T-cell (primary cell): Measurements from ENCODE around the gene TMED9. TPM values are rescaled to one million over a fixed set of nuclear protein-coding genes. Genes with fewer than 3 reads are reported as not detected.
A peak's percentile ranks its signal among the peaks of the same experiment; 100 is the strongest.
"Not testable (repeated sequence)": the region's sequence is repeated elsewhere in the genome, so short reads cannot be mapped to it uniquely, and the experiment has no call there.

Experiments used
- ATAC-seq, 4 experiments: fragments of 200-7000 bp in 3 of 4; fragments of 150-1000 bp in 1 of 4; cut with Tn5 transposase; replicated peaks in 1 of 4; 1 replicate in 3 of 4; 2 replicates in 1 of 4; pipeline ENCODE4 v1.10.0; 2021; ENCODE audit warnings: moderate library complexity in 3 of 4, mild to moderate bottlenecking in 2 of 4, moderate number of reproducible peaks in 1 of 4
- CTCF ChIA-PET, 2 donors: fragments of 300-600 bp; sonication (Branson Sonifier 250); formaldehyde crosslinking; loops; one replicate each; lab custom pipeline; 2022; ENCODE audit warnings: antibody characterized with exemption in 2 of 2; lab: Charles Lee
- POLR2A ChIA-PET, 2 donors: fragments of 300-600 bp; sonication (Branson Sonifier 250); formaldehyde crosslinking; loops; one replicate each; lab custom pipeline; 2022; ENCODE audit warnings: antibody characterized with exemption in 2 of 2; lab: Charles Lee
- DNase-seq, 35 experiments: peaks; one replicate each; pipeline versions ENCODE4 v3.0.0 to v3.0.0-alpha.2; 2013 to 2023
- H3K27ac ChIP-seq: one replicate; pipeline ENCODE4 v1.5.1; 2013; ENCODE audit warnings: low read length
- H3K27me3 ChIP-seq, 2 experiments: replicated peaks in 1 of 2; 1 replicate in 1 of 2; 2 replicates in 1 of 2; pipeline versions ENCODE4 v1.6.1 to v1.7.0; 2013; ENCODE audit warnings: low read length in 1 of 2, mixed read lengths in 1 of 2; ENCODE audit not compliant: control insufficient read depth in 2 of 2, insufficient read depth in 2 of 2; ENCODE audit errors: extremely low read depth in 1 of 2
- H3K36me3 ChIP-seq, 2 donors: 1 replicate in 1 of 2; 2 replicates in 1 of 2; pipeline versions ENCODE4 v1.6.1 to v1.7.0; 2013; ENCODE audit warnings: low read length in 1 of 2; ENCODE audit not compliant: control insufficient read depth in 2 of 2, insufficient read depth in 1 of 2; ENCODE audit errors: extremely low read depth in 1 of 2
- H3K4me1 ChIP-seq, 2 experiments: 1 replicate in 1 of 2; 2 replicates in 1 of 2; pipeline versions ENCODE4 v1.6.1 to v1.7.0; 2013; ENCODE audit warnings: low read length in 2 of 2, mixed read lengths in 1 of 2; ENCODE audit not compliant: insufficient read depth in 2 of 2, control insufficient read depth in 1 of 2; ENCODE audit errors: extremely low read depth in 1 of 2
- H3K4me3 ChIP-seq, 2 donors: 1 replicate in 1 of 2; 2 replicates in 1 of 2; pipeline versions ENCODE4 v1.5.1 to v1.7.0; 2013; ENCODE audit warnings: mild to moderate bottlenecking in 2 of 2, low read length in 1 of 2, moderate library complexity in 1 of 2; ENCODE audit not compliant: control insufficient read depth in 1 of 2; ENCODE audit errors: extremely low read depth in 1 of 2
- H3K9me3 ChIP-seq: 2 replicates; pipeline ENCODE4 v1.7.0; 2013
- H3K27ac Mint-ChIP-seq, 2 donors: one replicate each; pipeline ENCODE4 v1.8.0; 2020 to 2021; ENCODE audit warnings: mild to moderate bottlenecking in 2 of 2, mixed read lengths in 2 of 2
- H3K27me3 Mint-ChIP-seq, 2 donors: one replicate each; pipeline ENCODE4 v1.8.0; 2021 to 2022; ENCODE audit warnings: mixed read lengths in 2 of 2
- H3K36me3 Mint-ChIP-seq: one replicate; pipeline ENCODE4 v1.8.0; 2021; ENCODE audit warnings: mixed read lengths
- H3K4me1 Mint-ChIP-seq, 3 donors: one replicate each; pipeline ENCODE4 v1.8.0; 2020 to 2022; ENCODE audit warnings: mixed read lengths in 3 of 3, mild to moderate bottlenecking in 1 of 3
- H3K4me3 Mint-ChIP-seq, 3 donors: one replicate each; pipeline ENCODE4 v1.8.0; 2020 to 2022; ENCODE audit warnings: mild to moderate bottlenecking in 3 of 3, mixed read lengths in 3 of 3, moderate library complexity in 3 of 3
- H3K9me3 Mint-ChIP-seq, 3 donors: one replicate each; pipeline ENCODE4 v1.8.0; 2020 to 2022; ENCODE audit warnings: mixed read lengths in 3 of 3
- WGBS: methylation state at CpG from one replicate; pipeline ENCODE4 v1.1.5; 2013; ENCODE audit warnings: missing lambda C conversion rate; ENCODE audit not compliant: insufficient coverage; 5-methylcytosine and 5-hydroxymethylcytosine counted together
- total RNA-seq, 35 experiments: library from RNA in 6 of 35; stranded (reverse) in 6 of 35; fragments of 120-200 nt in 1 of 35; gene quantifications; one replicate each; pipeline versions ENCODE4 v1.2.1 to v1.2.4 and lab custom pipeline; 2013 to 2026

TMED9 gene
- total RNA-seq, 5 donors from 2014 or later (not counting 1 experiment from before 2014, with no cell fraction given): 51.2 to 96.1 (median 84.8) TPM

DNA sequence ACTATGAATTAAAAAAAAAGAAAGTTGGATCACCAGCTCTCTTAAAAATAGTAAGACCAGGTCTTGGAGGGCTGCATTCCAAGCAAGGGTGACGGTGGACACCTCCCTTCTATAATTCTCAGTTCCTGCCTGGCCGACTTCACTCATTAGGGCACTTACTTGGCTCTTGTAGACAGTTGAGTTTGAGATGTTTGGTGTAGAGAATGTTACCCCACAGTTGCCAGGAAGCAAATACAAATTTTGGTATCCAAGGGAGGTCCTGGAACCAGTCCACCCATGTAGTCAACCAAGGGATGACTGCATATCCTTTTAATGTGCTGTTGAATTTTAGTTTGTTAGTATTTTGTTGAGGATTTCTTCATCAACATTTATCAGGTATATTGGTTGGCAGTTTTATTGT, 28.6 kb downstream of the TMED9 start:
- CTCF ChIA-PET: no interaction called here
- POLR2A ChIA-PET: no interaction called here
- no peak overlapping the region for H3K4me3 Mint-ChIP-seq
- WGBS: no CpG with 5 or more reads among the region's 2 CpGs
- peaks cover 0 to 26% of the 10 kb centered on the region in 2 donors for H3K36me3 ChIP-seq
- peaks cover 51% of the 10 kb centered on the region for H3K36me3 Mint-ChIP-seq
- peak overlapping the region in 1 of 2 donors; percentile 2 for H3K27ac Mint-ChIP-seq
- no peaks in the 10 kb centered on the region for H3K27me3 ChIP-seq
- H3K9me3 ChIP-seq: no peaks in the 10 kb centered on the region
- no peaks in the 10 kb centered on the region for H3K27me3 Mint-ChIP-seq
- no peaks in the 10 kb centered on the region for H3K4me1 Mint-ChIP-seq
- ATAC-seq (no peak), DNase-seq (no peak)
- H3K4me3 ChIP-seq: no peak overlapping the region
- no peaks in the 10 kb centered on the region for H3K4me1 ChIP-seq
- no peaks in the 10 kb centered on the region for H3K9me3 Mint-ChIP-seq
- H3K27ac ChIP-seq: no peak overlapping the region

DNA sequence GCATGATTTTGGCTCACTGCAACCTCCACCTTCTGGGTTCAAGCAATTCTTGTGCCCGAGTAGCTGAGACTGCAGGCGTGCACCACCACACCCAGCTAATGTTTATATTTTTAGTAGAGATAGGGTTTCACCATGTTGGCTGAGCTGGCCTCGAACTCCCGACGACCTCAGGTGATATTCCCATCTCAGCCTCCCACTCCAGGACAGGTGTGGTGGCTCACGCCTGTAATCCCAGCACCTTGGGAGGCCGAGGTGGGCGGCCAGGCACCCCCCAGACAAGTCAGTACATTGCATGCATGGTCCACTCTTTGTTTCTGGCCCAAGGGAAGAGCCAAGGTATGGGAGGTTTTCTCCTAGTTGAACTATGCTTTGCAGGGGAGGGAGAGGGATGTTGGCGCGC, 32.2 kb downstream of the TMED9 start:
- H3K4me3 Mint-ChIP-seq, DNase-seq, H3K4me1 ChIP-seq, CTCF ChIA-PET, H3K9me3 Mint-ChIP-seq, ATAC-seq, H3K27me3 Mint-ChIP-seq, H3K27ac ChIP-seq, POLR2A ChIA-PET, H3K27ac Mint-ChIP-seq, H3K4me3 ChIP-seq, H3K9me3 ChIP-seq, H3K4me1 Mint-ChIP-seq, H3K27me3 ChIP-seq: not testable (repeated sequence)
- H3K36me3 Mint-ChIP-seq: peaks cover 31% of the 10 kb centered on the region
- peaks cover 0 to 20% of the 10 kb centered on the region in 2 donors for H3K36me3 ChIP-seq
- WGBS: 100% methylated on average over 4 of the region's 10 CpGs

GRCh38 chr5:177630186-177630585, 38.2 kb downstream of the TMED9 start:
- H3K36me3 Mint-ChIP-seq: not testable (repeated sequence)

GRCh38 chr5:177634912-177635311, 42.9 kb downstream of the TMED9 start:
- H3K27me3 Mint-ChIP-seq, CTCF ChIA-PET, ATAC-seq, H3K4me3 ChIP-seq, POLR2A ChIA-PET, H3K4me1 Mint-ChIP-seq, H3K27me3 ChIP-seq, H3K4me1 ChIP-seq, H3K27ac Mint-ChIP-seq, DNase-seq, H3K36me3 ChIP-seq, H3K27ac ChIP-seq, H3K9me3 ChIP-seq, H3K4me3 Mint-ChIP-seq, H3K9me3 Mint-ChIP-seq: not testable (repeated sequence)
- no CpG with 5 or more reads among the region's 3 CpGs for WGBS
- peaks cover 12% of the 10 kb centered on the region for H3K36me3 Mint-ChIP-seq

More at GRCh38 chr5:177630186-177630585, 38.2 kb downstream of the TMED9 start:
- H3K9me3 ChIP-seq, H3K27me3 Mint-ChIP-seq, DNase-seq, H3K4me1 Mint-ChIP-seq, H3K9me3 Mint-ChIP-seq, H3K4me3 Mint-ChIP-seq, H3K27me3 ChIP-seq, POLR2A ChIA-PET, H3K4me1 ChIP-seq, H3K27ac Mint-ChIP-seq, ATAC-seq, H3K36me3 ChIP-seq, H3K4me3 ChIP-seq, H3K27ac ChIP-seq, CTCF ChIA-PET: not testable (repeated sequence)

DNA sequence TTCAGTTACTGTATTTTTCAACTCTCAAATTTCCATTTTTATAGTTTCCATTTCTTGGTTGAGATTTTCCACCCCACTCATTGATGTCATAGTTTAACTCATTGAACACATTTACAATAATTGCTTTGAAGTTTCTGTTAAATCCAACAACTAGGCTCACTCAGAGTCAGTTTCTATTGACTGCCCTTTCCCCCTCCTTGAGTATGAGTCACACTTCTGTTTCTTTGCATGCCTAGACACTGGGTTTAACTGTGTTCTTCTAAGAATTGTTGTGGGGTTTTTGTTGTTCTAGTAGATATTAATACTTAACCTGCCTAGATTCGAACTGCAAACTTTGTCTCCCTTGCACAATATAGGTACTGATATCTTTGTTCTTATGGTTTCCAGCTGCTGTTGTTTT, 53.5 kb downstream of the TMED9 start:
- H3K4me1 Mint-ChIP-seq, H3K9me3 Mint-ChIP-seq, H3K27me3 Mint-ChIP-seq, POLR2A ChIA-PET, H3K4me1 ChIP-seq, CTCF ChIA-PET, ATAC-seq, H3K27me3 ChIP-seq, DNase-seq, H3K36me3 ChIP-seq, H3K9me3 ChIP-seq, H3K4me3 Mint-ChIP-seq, H3K4me3 ChIP-seq, H3K27ac ChIP-seq, H3K27ac Mint-ChIP-seq: not testable (repeated sequence)
- no CpG with 5 or more reads among the region's 1 CpG for WGBS
- H3K36me3 Mint-ChIP-seq: peaks cover 11% of the 10 kb centered on the region

Other genes starting within 250 kb of the TMED9 start
- gene LMAN2, start 240.5 kb upstream of the TMED9 start, total RNA-seq: 100 to 1,000 TPM in 3 of 5 donors, 10 to 100 TPM in 2; 67.2 to 122 (median 106) TPM
- 100 to 1,000 TPM in 3 of 5 donors, 10 to 100 TPM in 2; 85.7 to 209 (median 195) TPM for gene RGS14, start 234.3 kb upstream of the TMED9 start, total RNA-seq
- gene SLC34A1, start 207.8 kb upstream of the TMED9 start, total RNA-seq: under 1 TPM in 3 of 5 donors, not detected in 2; 0.13 to 0.18 (median 0.16) TPM
- not detected for gene PFN3, start 191.5 kb upstream of the TMED9 start, total RNA-seq
- under 1 TPM in 4 of 5 donors, not detected in 1; 0.28 to 0.98 (median 0.42) TPM for gene F12, start 182.6 kb upstream of the TMED9 start, total RNA-seq
- gene GRK6, start 165.5 kb upstream of the TMED9 start, total RNA-seq: 100 to 1,000 TPM; 196 to 226 (median 216) TPM
- gene PRR7, start 145.4 kb upstream of the TMED9 start, total RNA-seq: 10 to 100 TPM in 4 of 5 donors, 1 to 10 TPM in 1; 9.5 to 28.2 (median 12.3) TPM
- gene DBN1, start 118.6 kb upstream of the TMED9 start, total RNA-seq: 10 to 100 TPM; 11.6 to 41.3 (median 21.1) TPM
- 10 to 100 TPM in 4 of 5 donors, 1 to 10 TPM in 1; 9.8 to 17.8 (median 12.8) TPM for gene PDLIM7, start 94.6 kb upstream of the TMED9 start, total RNA-seq
- gene DOK3, start 82.4 kb upstream of the TMED9 start, total RNA-seq: 1 to 10 TPM; 1.1 to 5.8 (median 4.3) TPM
- gene DDX41, start 75.2 kb upstream of the TMED9 start, total RNA-seq: 100 to 1,000 TPM in 3 of 5 donors, 10 to 100 TPM in 2; 64.8 to 118 (median 106) TPM
- 100 to 1,000 TPM; 162 to 233 (median 217) TPM for gene FAM193B, start 37.6 kb upstream of the TMED9 start, total RNA-seq
- 10 to 100 TPM; 30.4 to 46.7 (median 39.1) TPM for gene B4GALT7, start 7.9 kb downstream of the TMED9 start, total RNA-seq
- gene FAM153A, start 190.7 kb downstream of the TMED9 start, total RNA-seq: 10 to 100 TPM; 74.4 to 99.4 (median 93.8) TPM